Fibroblast of skin of left quadriceps (primary cell): Measurements from ENCODE around the gene P2RX3.
"Not testable (repeated sequence)": the region's sequence is repeated elsewhere in the genome, so short reads cannot be mapped to it uniquely, and the experiment has no call there.

Source experiments
- DNase-seq, 2 experiments: peaks; one replicate each; pipeline ENCODE4 v3.0.0-alpha.2; 2013; ENCODE audit warnings: low read depth in 2 of 2

P2RX3 gene

GRCh38 chr11:57399221-57399620, 61.1 kb downstream of the P2RX3 start:
- DNase-seq = no peak

GRCh38 chr11:57399972-57400578, 61.9 kb downstream of the P2RX3 start:
- DNase-seq = no peak

- DNase-seq = no peak
Measured at GRCh38 chr11:57402188-57403002, 64.2 kb downstream of the P2RX3 start.

GRCh38 chr11:57403003-57403801, 65.0 kb downstream of the P2RX3 start:
- DNase-seq = not testable (repeated sequence)

- DNase-seq = no peak
Measured at GRCh38 chr11:57403802-57404147, 65.6 kb downstream of the P2RX3 start.

- DNase-seq = no peak
Measured at GRCh38 chr11:57405271-57405860, 67.2 kb downstream of the P2RX3 start.

GRCh38 chr11:57406337-57406904, 68.3 kb downstream of the P2RX3 start:
- no peak for DNase-seq

GRCh38 chr11:57407010-57407920, 69.1 kb downstream of the P2RX3 start:
- DNase-seq = no peak

GRCh38 chr11:57407941-57408475, 69.9 kb downstream of the P2RX3 start:
- DNase-seq = no peak

- DNase-seq = no peak
Measured at GRCh38 chr11:57408771-57409170, 70.6 kb downstream of the P2RX3 start.

GRCh38 chr11:57409321-57410100, 71.4 kb downstream of the P2RX3 start:
- no peak for DNase-seq

- DNase-seq = peak; percentile 60 to 64
Measured at GRCh38 chr11:57410287-57410686, 72.1 kb downstream of the P2RX3 start.

- no peak for DNase-seq
Measured at GRCh38 chr11:57413681-57414080, 75.5 kb downstream of the P2RX3 start.

- no peak for DNase-seq
Measured at GRCh38 chr11:57414612-57415212, 76.6 kb downstream of the P2RX3 start.

- no peak for DNase-seq
Measured at GRCh38 chr11:57416436-57416835, 78.3 kb downstream of the P2RX3 start.

- DNase-seq = no peak
Measured at GRCh38 chr11:57417056-57417455, 78.9 kb downstream of the P2RX3 start.

- DNase-seq = no peak
Measured at GRCh38 chr11:57418131-57418530, 80.0 kb downstream of the P2RX3 start.

- no peak for DNase-seq
Measured at GRCh38 chr11:57419146-57419545, 81.0 kb downstream of the P2RX3 start.

GRCh38 chr11:57421066-57421465, 82.9 kb downstream of the P2RX3 start:
- DNase-seq = no peak
